SK-N-SH (cell line): ENCODE data around the gene CABP4. TPM values are rescaled to one million over a fixed set of nuclear protein-coding genes. Genes with fewer than 3 reads are reported as not detected.

Experiments used
- CTCF ChIA-PET: fragments of 300-600, 350-600 bp; formaldehyde crosslinking; extraction: SDS; loops from one replicate; lab custom pipeline; 2021; lab: Yijun Ruan, JAX
- POLR2A ChIA-PET: fragments of 350-600 bp; sonication (Branson Sonifier 250); formaldehyde crosslinking; extraction: SDS; loops from one replicate; lab custom pipeline; 2020; ENCODE audit warnings: antibody characterized with exemption, inconsistent platforms; lab: Yijun Ruan, JAX
- DNase-seq: peaks from one replicate; pipeline ENCODE4 v3.0.0; 2012
- H2AFZ ChIP-seq: fragments of 200-600 bp; sonication (generic); 2 replicates; pipeline ENCODE4 v1.8.1; 2016; ENCODE audit warnings: antibody characterized with exemption, mild to moderate bottlenecking, low read depth
- H3F3A ChIP-seq: fragments of 200-600 bp; sonication (generic); replicated peaks from 2 replicates; pipeline ENCODE3; 2016; ENCODE audit warnings: antibody characterized with exemption, mild to moderate bottlenecking; ENCODE audit not compliant: insufficient read depth
- H3K27ac ChIP-seq, 2 experiments: fragments of 200-500 bp in 1 of 2; fragments of 200-600 bp in 1 of 2; sonication (Bioruptor generic) in 1 of 2; sonication (generic), shearing (Covaris generic) in 1 of 2; 2 replicates each; pipeline versions ENCODE4 v1.5.1 to v1.6.1; 2014 to 2016; ENCODE audit warnings: low read depth in 2 of 2, inconsistent platforms in 1 of 2, low read length in 1 of 2, mild to moderate bottlenecking in 1 of 2, mixed read lengths in 1 of 2
- H3K27me3 ChIP-seq: fragments of 200-600 bp; sonication (generic), shearing (Covaris generic); 2 replicates; pipeline ENCODE4 v1.6.1; 2016; ENCODE audit warnings: mixed run types; ENCODE audit not compliant: insufficient read depth
- H3K36me3 ChIP-seq, 2 experiments: fragments of 200-500 bp in 1 of 2; fragments of 200-600 bp in 1 of 2; sonication (Bioruptor generic) in 1 of 2; sonication (generic) in 1 of 2; replicated peaks in 1 of 2; 2 replicates each; pipeline versions ENCODE3 to v1.5.1; 2014 to 2016; ENCODE audit warnings: low read length in 1 of 2, mild to moderate bottlenecking in 1 of 2; ENCODE audit not compliant: insufficient read depth in 2 of 2, control insufficient read depth in 1 of 2
- H3K4me1 ChIP-seq, 2 experiments: fragments of 200-500 bp in 1 of 2; fragments of 200-600 bp in 1 of 2; sonication (Bioruptor generic) in 1 of 2; sonication (generic), shearing (Covaris generic) in 1 of 2; 2 replicates each; pipeline versions ENCODE4 v1.5.1 to v1.6.1; 2014 to 2016; ENCODE audit warnings: low read depth in 1 of 2, low read length in 1 of 2, mixed run types in 1 of 2; ENCODE audit not compliant: insufficient read depth in 2 of 2, control insufficient read depth in 1 of 2
- H3K4me2 ChIP-seq: fragments of 200-600 bp; sonication (generic), shearing (Covaris generic); 2 replicates; pipeline ENCODE4 v1.6.1; 2017; ENCODE audit warnings: mixed run types
- H3K4me3 ChIP-seq, 2 experiments: fragments of 200-500 bp in 1 of 2; fragments of 200-600 bp in 1 of 2; sonication (Bioruptor generic) in 1 of 2; sonication (generic), shearing (Covaris generic) in 1 of 2; 2 replicates each; pipeline versions ENCODE4 v1.5.1 to v1.8.1; 2014 to 2016; ENCODE audit warnings: low read depth in 2 of 2, inconsistent platforms in 1 of 2, low read length in 1 of 2, mild to moderate bottlenecking in 1 of 2, mixed read lengths in 1 of 2, moderate library complexity in 1 of 2
- H3K79me2 ChIP-seq: fragments of 200-600 bp; sonication (generic); 2 replicates; pipeline ENCODE4 v1.8.1; 2017; ENCODE audit warnings: mild to moderate bottlenecking; ENCODE audit not compliant: insufficient read depth
- H3K9ac ChIP-seq: fragments of 200-600 bp; sonication (generic); 2 replicates; pipeline ENCODE4 v1.6.1; 2017; ENCODE audit warnings: mixed run types
- H3K9me2 ChIP-seq: fragments of 200-600 bp; sonication (generic); 2 replicates; pipeline ENCODE4 v1.6.1; 2017; ENCODE audit warnings: mixed run types
- H3K9me3 ChIP-seq: fragments of 200-600 bp; sonication (generic); 2 replicates; pipeline ENCODE4 v1.6.1; 2017; ENCODE audit warnings: mixed run types, mild to moderate bottlenecking, moderate library complexity
- H4K20me1 ChIP-seq: fragments of 200-600 bp; sonication (generic); 2 replicates; pipeline ENCODE4 v1.6.1; 2017; ENCODE audit warnings: mild to moderate bottlenecking, mixed run types; ENCODE audit not compliant: insufficient read depth
- CHD2 ChIP-seq: fragments of 150-350 bp; IDR thresholded peaks from 2 replicates; pipeline ENCODE4 v1.6.1; 2018; ENCODE audit warnings: low read length; ENCODE audit not compliant: partially characterized antibody
- EP300 ChIP-seq, 2 experiments: IDR thresholded peaks; 2 replicates each; pipeline versions ENCODE4 v1.4.0 to v1.6.1; 2012; ENCODE audit warnings: borderline replicate concordance in 1 of 2, low read depth in 1 of 2, low read length in 1 of 2
- FOXJ3 ChIP-seq: sonication (generic); formaldehyde crosslinking; IDR thresholded peaks from 2 replicates; pipeline ENCODE4 v1.5.1; 2020; ENCODE audit warnings: mild to moderate bottlenecking, missing genetic modification reagents
- GATA2 ChIP-seq: sonication (generic); formaldehyde crosslinking; IDR thresholded peaks from 2 replicates; pipeline ENCODE4 v1.5.0; 2020; ENCODE audit warnings: mild to moderate bottlenecking, missing genetic modification reagents
- NFIC ChIP-seq: IDR thresholded peaks from 2 replicates; pipeline ENCODE4 v1.4.0; 2012; ENCODE audit warnings: borderline replicate concordance
- POLR2AphosphoS5 ChIP-seq: IDR thresholded peaks from 2 replicates; pipeline ENCODE4 v1.6.1; 2012; ENCODE audit warnings: low read depth, low read length
- RAD21 ChIP-seq: IDR thresholded peaks from 2 replicates; pipeline ENCODE4 v1.6.1; 2012; ENCODE audit warnings: mild to moderate bottlenecking, low read length
- SIN3A ChIP-seq: IDR thresholded peaks from 2 replicates; pipeline ENCODE4 v1.6.1; 2012; ENCODE audit warnings: low read depth, mild to moderate bottlenecking, low read length, moderate library complexity, borderline replicate concordance
- SMC3 ChIP-seq: IDR thresholded peaks from 2 replicates; pipeline ENCODE4 v1.6.1; 2012; ENCODE audit warnings: low read depth, low read length, improper control_type of control experiment
- TCF12 ChIP-seq: IDR thresholded peaks from 2 replicates; pipeline ENCODE4 v1.4.0; 2012
- TEAD4 ChIP-seq: IDR thresholded peaks from 2 replicates; pipeline ENCODE4 v1.4.0; 2012; ENCODE audit warnings: mild to moderate bottlenecking, borderline replicate concordance; ENCODE audit not compliant: insufficient read depth
- WGBS: methylation state at CpG from one replicate; pipeline ENCODE4 v1.1.6; 2017; ENCODE audit warnings: low lambda C conversion rate; 5-methylcytosine and 5-hydroxymethylcytosine counted together
- polyA plus RNA-seq, 3 experiments: library from polyadenylated mRNA; depleted of rRNA; stranded (reverse); fragments of >200 nt; gene quantifications; 2 replicates each; pipeline ENCODE4 v1.2.3, GENCODE V29; 2012
- TF ChIP-seq, protein P1 (sequence below): IDR thresholded peaks from 2 replicates; pipeline ENCODE4 v1.4.0; 2012; ENCODE audit warnings: low read depth, borderline replicate concordance
- TF ChIP-seq, protein P2 (sequence below): IDR thresholded peaks from 2 replicates; pipeline ENCODE4 v1.6.1; 2012; ENCODE audit warnings: mild to moderate bottlenecking, low read depth, low read length, moderate library complexity
- TF ChIP-seq, protein P3 (sequence below): IDR thresholded peaks from 2 replicates; pipeline ENCODE4 v1.4.0; 2012; ENCODE audit warnings: low read depth, borderline replicate concordance

The CABP4 gene
- polyA plus RNA-seq, 1 of the 3 experiments (the other 2 are of a cell fraction) = not detected

GRCh38 chr11:67406420-67406968, 48.7 kb upstream of the CABP4 start:
- no peak overlapping the region for H3K4me3 ChIP-seq
- H2AFZ ChIP-seq = no peak overlapping the region
- H4K20me1 ChIP-seq = no peaks in the 10 kb centered on the region
- H3K4me2 ChIP-seq = no peak overlapping the region
- H3F3A ChIP-seq = no peaks in the 10 kb centered on the region
- no peak for TF ChIP-seq SIN3A
- TF ChIP-seq FOXJ3 = no peak
- no peak for TF ChIP-seq TEAD4
- no peak for TF ChIP-seq POLR2AphosphoS5
- no peak overlapping the region for H3K27ac ChIP-seq
- no peaks in the 10 kb centered on the region for H3K36me3 ChIP-seq
- no peaks in the 10 kb centered on the region for H3K9me3 ChIP-seq
- no peaks in the 10 kb centered on the region for H3K79me2 ChIP-seq
- H3K9me2 ChIP-seq = no peaks in the 10 kb centered on the region
- no peaks in the 10 kb centered on the region for H3K27me3 ChIP-seq
- no peak overlapping the region for H3K9ac ChIP-seq
- CTCF ChIA-PET = interaction anchor here (0.9 kb wide), 1 partner anchor 14 kb away, joined by 3 read pairs; no protein-coding TSS in a partner anchor
- peaks cover 4% of the 10 kb centered on the region in 2 experiments; a peak in 2 of 4 replicates for H3K4me1 ChIP-seq
- no peak for DNase-seq
- 82% methylated on average over 13 of the region's 18 CpGs for WGBS
- POLR2A ChIA-PET = no interaction called here

DNA sequence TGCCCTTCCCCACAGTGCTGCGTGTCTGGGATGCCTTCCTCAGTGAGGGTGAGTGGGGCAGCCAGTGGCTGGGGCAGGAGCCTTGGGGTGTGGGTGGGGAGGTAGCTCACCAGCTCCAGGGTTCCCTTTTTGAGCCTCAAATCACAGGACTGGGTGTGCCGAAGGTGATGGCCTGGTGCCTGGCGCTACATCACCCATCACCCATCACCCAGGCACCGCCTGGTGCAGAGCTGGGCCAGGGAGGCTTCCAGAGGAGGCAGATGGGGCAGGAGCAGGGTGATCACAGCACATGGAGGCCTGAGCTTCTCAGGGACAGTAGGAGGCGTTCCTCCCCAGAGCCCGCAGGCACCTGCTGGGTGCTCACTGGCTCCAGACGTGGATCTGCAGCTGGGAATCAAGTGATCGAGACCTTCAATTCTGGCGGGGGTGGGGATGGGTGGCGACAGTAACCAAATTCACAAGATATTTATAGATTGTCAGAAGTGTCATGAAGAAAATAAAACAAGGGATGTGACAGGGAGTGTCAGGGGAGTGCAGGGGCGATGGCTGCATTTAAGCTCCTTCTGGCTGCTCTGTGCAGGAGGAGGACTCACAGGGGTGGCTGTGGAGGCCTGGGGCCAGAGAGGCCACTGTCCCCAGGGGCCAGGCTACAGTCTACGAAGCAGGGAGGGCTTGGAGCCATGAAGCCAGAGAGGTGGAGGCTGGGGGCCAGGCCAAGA, 48.0 kb upstream of the CABP4 start:
- no peaks in the 10 kb centered on the region for H3K79me2 ChIP-seq
- H3F3A ChIP-seq = no peaks in the 10 kb centered on the region
- no peak overlapping the region for H3K4me2 ChIP-seq
- ChIA-PET CTCF (interaction anchor here (0.9 to 1.6 kb wide), 3 partner anchors 14 to 99 kb away, joined by 3 to 4 read pairs (median 3); no protein-coding TSS in a partner anchor), POLR2A (no interaction called here)
- no peaks in the 10 kb centered on the region for H3K9me3 ChIP-seq
- H3K27me3 ChIP-seq = no peaks in the 10 kb centered on the region
- H3K4me3 ChIP-seq = no peak overlapping the region
- no peaks in the 10 kb centered on the region for H3K9me2 ChIP-seq
- H3K36me3 ChIP-seq = no peaks in the 10 kb centered on the region
- H3K4me1 ChIP-seq = peaks cover 1 to 2% of the 10 kb centered on the region in 2 experiments; a peak in 2 of 4 replicates
- 63% methylated on average over 8 of the region's 12 CpGs for WGBS
- no peaks in the 10 kb centered on the region for H4K20me1 ChIP-seq
- no peak overlapping the region for H3K27ac ChIP-seq
- peak; percentile 36 for DNase-seq
- H3K9ac ChIP-seq = no peak overlapping the region
- H2AFZ ChIP-seq = no peak overlapping the region
- TF ChIP-seq TCF12 (no peak), SMC3 (no peak), GATA2 (CRISPR knock-in tag) (no peak), CHD2 (no peak), RAD21 (no peak), NFIC (no peak), EP300 (IDR thresholded peaks at IDR 0.05; ENCODE audit: borderline replicate concordance in 1 of 2, low read depth in 1 of 2, low read length in 1 of 2) (no peak)
- TF ChIP-seq, protein P1, sequence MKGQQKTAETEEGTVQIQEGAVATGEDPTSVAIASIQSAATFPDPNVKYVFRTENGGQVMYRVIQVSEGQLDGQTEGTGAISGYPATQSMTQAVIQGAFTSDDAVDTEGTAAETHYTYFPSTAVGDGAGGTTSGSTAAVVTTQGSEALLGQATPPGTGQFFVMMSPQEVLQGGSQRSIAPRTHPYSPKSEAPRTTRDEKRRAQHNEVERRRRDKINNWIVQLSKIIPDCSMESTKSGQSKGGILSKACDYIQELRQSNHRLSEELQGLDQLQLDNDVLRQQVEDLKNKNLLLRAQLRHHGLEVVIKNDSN = no peak
- TF ChIP-seq, protein P2, sequence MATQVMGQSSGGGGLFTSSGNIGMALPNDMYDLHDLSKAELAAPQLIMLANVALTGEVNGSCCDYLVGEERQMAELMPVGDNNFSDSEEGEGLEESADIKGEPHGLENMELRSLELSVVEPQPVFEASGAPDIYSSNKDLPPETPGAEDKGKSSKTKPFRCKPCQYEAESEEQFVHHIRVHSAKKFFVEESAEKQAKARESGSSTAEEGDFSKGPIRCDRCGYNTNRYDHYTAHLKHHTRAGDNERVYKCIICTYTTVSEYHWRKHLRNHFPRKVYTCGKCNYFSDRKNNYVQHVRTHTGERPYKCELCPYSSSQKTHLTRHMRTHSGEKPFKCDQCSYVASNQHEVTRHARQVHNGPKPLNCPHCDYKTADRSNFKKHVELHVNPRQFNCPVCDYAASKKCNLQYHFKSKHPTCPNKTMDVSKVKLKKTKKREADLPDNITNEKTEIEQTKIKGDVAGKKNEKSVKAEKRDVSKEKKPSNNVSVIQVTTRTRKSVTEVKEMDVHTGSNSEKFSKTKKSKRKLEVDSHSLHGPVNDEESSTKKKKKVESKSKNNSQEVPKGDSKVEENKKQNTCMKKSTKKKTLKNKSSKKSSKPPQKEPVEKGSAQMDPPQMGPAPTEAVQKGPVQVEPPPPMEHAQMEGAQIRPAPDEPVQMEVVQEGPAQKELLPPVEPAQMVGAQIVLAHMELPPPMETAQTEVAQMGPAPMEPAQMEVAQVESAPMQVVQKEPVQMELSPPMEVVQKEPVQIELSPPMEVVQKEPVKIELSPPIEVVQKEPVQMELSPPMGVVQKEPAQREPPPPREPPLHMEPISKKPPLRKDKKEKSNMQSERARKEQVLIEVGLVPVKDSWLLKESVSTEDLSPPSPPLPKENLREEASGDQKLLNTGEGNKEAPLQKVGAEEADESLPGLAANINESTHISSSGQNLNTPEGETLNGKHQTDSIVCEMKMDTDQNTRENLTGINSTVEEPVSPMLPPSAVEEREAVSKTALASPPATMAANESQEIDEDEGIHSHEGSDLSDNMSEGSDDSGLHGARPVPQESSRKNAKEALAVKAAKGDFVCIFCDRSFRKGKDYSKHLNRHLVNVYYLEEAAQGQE = no peak
- TF ChIP-seq, protein P3, sequence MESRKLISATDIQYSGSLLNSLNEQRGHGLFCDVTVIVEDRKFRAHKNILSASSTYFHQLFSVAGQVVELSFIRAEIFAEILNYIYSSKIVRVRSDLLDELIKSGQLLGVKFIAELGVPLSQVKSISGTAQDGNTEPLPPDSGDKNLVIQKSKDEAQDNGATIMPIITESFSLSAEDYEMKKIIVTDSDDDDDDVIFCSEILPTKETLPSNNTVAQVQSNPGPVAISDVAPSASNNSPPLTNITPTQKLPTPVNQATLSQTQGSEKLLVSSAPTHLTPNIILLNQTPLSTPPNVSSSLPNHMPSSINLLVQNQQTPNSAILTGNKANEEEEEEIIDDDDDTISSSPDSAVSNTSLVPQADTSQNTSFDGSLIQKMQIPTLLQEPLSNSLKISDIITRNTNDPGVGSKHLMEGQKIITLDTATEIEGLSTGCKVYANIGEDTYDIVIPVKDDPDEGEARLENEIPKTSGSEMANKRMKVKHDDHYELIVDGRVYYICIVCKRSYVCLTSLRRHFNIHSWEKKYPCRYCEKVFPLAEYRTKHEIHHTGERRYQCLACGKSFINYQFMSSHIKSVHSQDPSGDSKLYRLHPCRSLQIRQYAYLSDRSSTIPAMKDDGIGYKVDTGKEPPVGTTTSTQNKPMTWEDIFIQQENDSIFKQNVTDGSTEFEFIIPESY = no peak
